GM12865 (cell line): Measurements from ENCODE around the gene HOXD10.

ENCODE experiments used
- DNase-seq: peaks from one replicate; pipeline ENCODE4 v3.0.0; 2010; ENCODE audit warnings: low read depth
- H3K4me3 ChIP-seq: 2 replicates; pipeline ENCODE4 v1.5.1; 2011; ENCODE audit warnings: mild to moderate bottlenecking, low read depth, low read length, control low read depth
- TF ChIP-seq, protein P1 (sequence below): IDR thresholded peaks from 2 replicates; pipeline ENCODE4 v1.5.1; 2011; ENCODE audit warnings: low read length, control low read depth, low read depth, inconsistent platforms; ENCODE audit not compliant: insufficient read depth; ENCODE audit errors: missing control alignments

Gene HOXD10

DNA sequence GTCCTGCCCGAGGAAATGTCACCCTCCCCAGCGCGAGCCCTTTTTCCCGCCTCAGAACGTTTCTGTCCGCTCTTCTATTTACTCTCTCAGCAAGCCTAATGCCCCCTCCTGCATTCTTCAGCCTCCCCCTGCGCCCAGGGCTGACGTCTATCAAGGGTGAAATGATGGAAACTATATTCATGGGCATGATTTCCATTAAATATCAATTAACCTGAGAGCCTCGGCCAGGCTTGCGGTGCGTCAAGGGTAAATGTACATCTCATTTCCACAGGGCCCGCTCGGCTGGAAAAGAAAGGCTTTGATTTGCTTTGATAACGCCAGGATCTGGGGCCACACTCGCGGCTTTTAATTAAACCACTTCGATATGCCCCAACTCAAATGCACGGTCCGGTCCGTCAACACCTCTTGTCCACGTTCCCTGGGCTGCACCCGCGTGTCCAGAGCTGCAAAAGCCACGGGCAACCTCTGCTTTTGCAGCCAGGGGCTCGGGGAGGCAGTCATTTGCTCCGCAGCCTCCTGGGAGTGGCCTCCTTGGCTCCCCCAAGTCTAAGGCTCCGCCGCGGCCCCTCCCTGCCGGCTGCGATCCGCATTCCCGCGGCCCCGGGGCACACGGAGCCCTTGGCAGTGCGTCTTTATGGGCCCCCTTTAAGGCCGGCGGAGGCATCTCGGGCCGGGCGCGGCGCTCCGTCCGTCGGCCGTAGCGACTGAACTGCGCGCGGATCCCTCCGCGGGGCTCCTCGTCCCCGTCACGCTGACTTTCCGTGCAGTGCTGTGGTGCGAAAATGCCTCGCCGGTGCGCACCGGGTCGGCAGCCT lies 12.6 kb downstream of the HOXD10 start, which contains the start of gene HOXD8:
HOXD8 (plus strand) TSS at position 724 of the 815 bp plus-strand sequence. CDS start 662 bp downstream, outside the sequence.
- H3K4me3 ChIP-seq, result no peak within 1 kb of the TSS
- no peak for DNase-seq
- TF ChIP-seq, protein P1, sequence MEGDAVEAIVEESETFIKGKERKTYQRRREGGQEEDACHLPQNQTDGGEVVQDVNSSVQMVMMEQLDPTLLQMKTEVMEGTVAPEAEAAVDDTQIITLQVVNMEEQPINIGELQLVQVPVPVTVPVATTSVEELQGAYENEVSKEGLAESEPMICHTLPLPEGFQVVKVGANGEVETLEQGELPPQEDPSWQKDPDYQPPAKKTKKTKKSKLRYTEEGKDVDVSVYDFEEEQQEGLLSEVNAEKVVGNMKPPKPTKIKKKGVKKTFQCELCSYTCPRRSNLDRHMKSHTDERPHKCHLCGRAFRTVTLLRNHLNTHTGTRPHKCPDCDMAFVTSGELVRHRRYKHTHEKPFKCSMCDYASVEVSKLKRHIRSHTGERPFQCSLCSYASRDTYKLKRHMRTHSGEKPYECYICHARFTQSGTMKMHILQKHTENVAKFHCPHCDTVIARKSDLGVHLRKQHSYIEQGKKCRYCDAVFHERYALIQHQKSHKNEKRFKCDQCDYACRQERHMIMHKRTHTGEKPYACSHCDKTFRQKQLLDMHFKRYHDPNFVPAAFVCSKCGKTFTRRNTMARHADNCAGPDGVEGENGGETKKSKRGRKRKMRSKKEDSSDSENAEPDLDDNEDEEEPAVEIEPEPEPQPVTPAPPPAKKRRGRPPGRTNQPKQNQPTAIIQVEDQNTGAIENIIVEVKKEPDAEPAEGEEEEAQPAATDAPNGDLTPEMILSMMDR, result no peak

DNA sequence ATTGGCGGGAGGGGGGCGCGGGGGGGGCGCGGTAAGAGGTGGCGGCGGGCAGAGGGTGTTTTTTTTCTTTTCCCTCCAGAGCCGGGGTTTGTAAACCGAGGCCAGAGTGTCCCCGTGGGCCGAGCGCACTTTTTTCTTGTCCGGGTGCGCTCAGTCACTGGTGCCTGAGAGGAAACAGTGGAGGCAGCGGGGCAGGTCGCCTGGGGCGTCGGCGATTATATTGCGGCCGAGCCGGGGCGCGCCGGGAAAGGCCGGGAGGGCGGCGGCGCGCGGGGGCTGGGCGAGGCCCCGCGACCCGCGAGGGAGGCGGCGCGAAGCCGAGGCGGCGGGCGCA lies 13.2 kb downstream of the HOXD10 start:
- no peak overlapping the region for H3K4me3 ChIP-seq
- no peak for DNase-seq
- TF ChIP-seq, protein P1, result no peak

DNA sequence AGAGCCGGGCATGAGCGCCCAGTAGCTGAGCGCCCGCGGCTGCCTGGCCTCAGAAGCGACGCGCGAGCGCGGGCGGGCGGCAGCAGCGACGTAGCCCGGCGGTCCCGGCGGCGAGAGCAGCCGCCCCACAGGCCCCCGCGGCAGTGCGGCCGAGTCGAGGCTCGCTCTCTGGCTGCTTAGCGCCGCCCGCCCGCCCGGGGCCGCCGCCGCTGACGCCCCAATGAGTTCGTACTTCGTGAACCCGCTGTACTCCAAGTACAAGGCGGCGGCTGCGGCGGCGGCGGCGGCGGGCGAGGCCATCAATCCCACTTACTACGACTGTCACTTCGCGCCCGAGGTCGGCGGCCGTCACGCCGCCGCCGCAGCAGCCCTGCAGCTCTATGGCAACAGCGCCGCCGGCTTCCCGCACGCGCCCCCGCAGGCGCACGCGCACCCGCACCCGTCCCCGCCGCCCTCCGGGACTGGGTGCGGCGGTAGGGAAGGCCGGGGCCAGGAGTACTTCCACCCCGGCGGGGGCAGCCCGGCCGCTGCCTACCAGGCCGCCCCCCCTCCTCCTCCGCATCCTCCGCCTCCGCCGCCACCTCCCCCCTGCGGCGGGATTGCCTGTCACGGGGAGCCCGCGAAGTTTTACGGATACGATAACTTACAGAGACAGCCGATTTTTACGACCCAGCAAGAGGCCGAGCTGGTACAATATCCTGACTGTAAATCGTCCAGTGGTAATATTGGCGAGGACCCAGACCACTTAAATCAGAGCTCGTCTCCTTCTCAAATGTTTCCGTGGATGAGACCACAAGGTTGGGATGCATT lies 13.8 kb downstream of the HOXD10 start:
- DNase-seq, result no peak
- TF ChIP-seq, protein P1, result no peak
- H3K4me3 ChIP-seq, result no peak overlapping the region

DNA sequence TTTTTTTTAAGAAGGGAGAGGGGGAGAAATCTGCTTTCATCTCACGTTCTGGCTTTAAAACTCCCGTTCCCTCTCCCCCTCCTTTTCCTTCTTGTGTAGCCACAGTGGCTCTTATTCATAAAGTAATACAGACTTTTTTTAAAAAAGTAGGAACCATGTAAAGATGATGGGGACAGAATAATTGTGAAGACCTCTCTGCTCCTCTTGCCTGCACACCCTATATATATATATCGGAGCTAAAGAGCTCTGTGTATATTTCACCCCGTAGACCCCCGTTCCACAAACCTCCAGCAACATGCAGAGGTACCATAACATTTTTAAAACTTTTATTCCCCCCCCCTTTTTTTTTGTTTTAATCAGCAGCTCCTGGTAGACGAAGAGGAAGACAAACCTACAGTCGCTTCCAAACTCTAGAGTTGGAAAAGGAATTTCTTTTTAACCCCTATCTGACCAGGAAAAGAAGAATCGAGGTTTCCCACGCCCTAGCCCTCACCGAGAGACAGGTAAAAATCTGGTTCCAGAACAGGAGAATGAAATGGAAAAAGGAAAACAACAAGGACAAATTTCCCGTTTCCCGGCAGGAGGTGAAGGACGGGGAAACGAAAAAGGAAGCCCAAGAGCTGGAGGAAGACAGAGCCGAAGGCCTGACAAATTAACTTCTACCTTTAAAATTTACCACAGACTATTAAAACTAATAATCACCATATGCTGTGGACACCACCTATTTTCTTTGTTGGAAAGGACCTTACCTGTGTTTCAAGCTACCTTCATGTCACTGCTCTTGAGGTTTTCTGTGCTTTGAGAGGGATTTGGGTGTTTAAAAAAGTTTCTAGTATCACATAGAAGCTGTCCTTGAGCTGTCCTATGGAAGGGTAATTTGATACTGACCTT lies 14.6 kb downstream of the HOXD10 start:
- TF ChIP-seq, protein P1, result no peak
- no peak overlapping the region for H3K4me3 ChIP-seq
- DNase-seq, result no peak

DNA sequence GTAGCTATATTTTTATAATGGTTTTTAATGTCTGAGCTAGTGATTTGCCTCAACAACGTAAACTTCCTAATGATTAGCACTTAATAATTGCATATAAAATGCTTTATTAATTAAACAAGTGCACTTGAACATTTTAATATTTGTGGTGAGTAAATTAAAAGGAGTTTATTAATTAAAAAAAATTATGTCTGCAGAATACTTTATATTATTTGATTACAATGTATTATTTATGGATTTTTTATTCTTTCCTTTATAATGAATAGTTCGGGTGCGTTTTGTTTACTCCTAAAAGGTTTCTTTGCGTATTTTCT lies 15.2 kb downstream of the HOXD10 start:
- no peak overlapping the region for H3K4me3 ChIP-seq
- DNase-seq, result no peak
- TF ChIP-seq, protein P1, result no peak
